ENCODE results near the gene RNPEP. TPM values are rescaled to one million over a fixed set of nuclear protein-coding genes. Genes with fewer than 3 reads are reported as not detected.
"Not testable (repeated sequence)": the region's sequence is repeated elsewhere in the genome, so short reads cannot be mapped to it uniquely, and the experiment has no call there.

RNPEP gene
- total RNA-seq, 2 experiments from 2014 or later, result 19.9 to 20.8 TPM

DNA sequence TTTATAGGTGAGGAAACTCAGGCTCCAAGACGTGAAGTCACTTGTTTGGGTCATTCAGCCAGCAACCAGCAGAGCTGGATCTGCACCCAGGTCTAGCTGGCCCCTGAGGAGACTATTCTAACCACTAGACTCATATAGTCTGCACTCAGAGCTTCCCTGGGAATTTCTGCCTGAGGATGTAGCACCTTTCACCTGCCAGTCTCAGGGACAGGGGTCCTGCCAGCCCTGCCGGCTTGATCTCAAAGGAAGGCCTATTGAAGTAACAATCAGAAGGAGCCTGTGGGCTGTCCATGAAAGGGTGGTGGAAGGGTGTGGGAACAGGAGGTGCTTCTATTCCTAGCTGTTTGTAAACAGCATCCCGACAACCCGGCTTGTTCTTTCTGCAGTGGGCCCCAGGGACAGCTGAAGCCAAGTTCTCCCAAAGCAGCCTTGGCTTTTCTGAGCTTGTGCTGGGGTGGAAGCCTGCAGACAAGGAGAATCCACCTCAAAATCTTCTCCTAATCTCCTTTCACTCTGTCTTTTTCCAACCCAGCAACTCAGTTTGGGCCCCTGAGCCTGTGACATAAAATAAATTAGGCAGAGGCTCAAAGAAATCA is 43.9 kb upstream of the RNPEP start:
- Histone ChIP-seq H3K4me3 (ENCODE audit: low read length) (no peak overlapping the region), H3K27ac (ENCODE audit: low read depth in 1 of 2, low read length in 2 of 2) (no peak overlapping the region), H3K4me1 (ENCODE audit: insufficient read depth, low read length) (no peaks in the 10 kb centered on the region), H3K27me3 (ENCODE audit: control insufficient read depth in 1 of 2, insufficient read depth in 2 of 2, low read length in 2 of 2) (peaks cover 0 to 6% of the 10 kb centered on the region in 2 experiments), H3K36me3 (ENCODE audit: insufficient read depth, low read length) (no peaks in the 10 kb centered on the region), H3K9me3 (ENCODE audit: control insufficient read depth in 1 of 2, insufficient read depth in 1 of 2, low read length in 2 of 2) (no peaks in the 10 kb centered on the region)
- no peaks in the 10 kb centered on the region for H3K9me3 Mint-ChIP-seq
- DNase-seq (no peak), ATAC-seq (ENCODE audit: poor library complexity) (no peak)
- ChIA-PET CTCF (interaction anchor here (0.6 kb wide), 1 partner anchor 1206 kb away, joined by 3 read pairs; no protein-coding TSS in a partner anchor), POLR2A (no interaction called here)
- no peak overlapping the region for H3K27ac Mint-ChIP-seq
- TF ChIP-seq, protein P1, sequence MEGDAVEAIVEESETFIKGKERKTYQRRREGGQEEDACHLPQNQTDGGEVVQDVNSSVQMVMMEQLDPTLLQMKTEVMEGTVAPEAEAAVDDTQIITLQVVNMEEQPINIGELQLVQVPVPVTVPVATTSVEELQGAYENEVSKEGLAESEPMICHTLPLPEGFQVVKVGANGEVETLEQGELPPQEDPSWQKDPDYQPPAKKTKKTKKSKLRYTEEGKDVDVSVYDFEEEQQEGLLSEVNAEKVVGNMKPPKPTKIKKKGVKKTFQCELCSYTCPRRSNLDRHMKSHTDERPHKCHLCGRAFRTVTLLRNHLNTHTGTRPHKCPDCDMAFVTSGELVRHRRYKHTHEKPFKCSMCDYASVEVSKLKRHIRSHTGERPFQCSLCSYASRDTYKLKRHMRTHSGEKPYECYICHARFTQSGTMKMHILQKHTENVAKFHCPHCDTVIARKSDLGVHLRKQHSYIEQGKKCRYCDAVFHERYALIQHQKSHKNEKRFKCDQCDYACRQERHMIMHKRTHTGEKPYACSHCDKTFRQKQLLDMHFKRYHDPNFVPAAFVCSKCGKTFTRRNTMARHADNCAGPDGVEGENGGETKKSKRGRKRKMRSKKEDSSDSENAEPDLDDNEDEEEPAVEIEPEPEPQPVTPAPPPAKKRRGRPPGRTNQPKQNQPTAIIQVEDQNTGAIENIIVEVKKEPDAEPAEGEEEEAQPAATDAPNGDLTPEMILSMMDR (IDR thresholded peaks at IDR 0.05), result no peak
- no peaks in the 10 kb centered on the region for H3K36me3 Mint-ChIP-seq (ENCODE audit: low read depth)
- no peaks in the 10 kb centered on the region for H3K4me1 Mint-ChIP-seq (ENCODE audit: low read depth)
- no peak overlapping the region for H3K4me3 Mint-ChIP-seq
- intact Hi-C loops (cut with DNase I, micrococcal nuclease), result no loop called here
- H3K27me3 Mint-ChIP-seq, result peaks cover 34% of the 10 kb centered on the region

DNA sequence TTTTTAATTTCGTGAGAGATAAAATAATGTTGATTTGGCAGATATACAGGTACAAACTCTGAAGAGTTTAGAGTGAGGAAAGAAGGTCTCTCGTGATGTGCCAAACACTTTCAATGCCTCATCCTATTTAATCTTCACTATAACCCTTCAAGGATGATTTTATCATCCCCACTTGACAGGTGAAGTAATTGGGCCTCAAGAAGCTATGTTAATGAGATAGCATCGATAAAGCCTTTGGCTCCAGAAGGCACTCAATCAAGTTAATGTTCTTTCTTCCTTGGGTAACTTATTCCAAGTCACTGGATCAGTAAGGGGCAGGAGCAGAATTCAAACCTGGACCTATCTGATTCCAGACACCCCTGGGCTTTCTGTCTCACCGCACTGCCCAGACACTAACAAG is 43.3 kb upstream of the RNPEP start:
- ATAC-seq (ENCODE audit: poor library complexity) (no peak), DNase-seq (no peak)
- H3K27me3 Mint-ChIP-seq, result peaks cover 40% of the 10 kb centered on the region
- no peaks in the 10 kb centered on the region for H3K4me1 Mint-ChIP-seq (ENCODE audit: low read depth)
- no peaks in the 10 kb centered on the region for H3K36me3 ChIP-seq (ENCODE audit: insufficient read depth, low read length)
- H3K27ac Mint-ChIP-seq, result no peak overlapping the region
- no peaks in the 10 kb centered on the region for H3K36me3 Mint-ChIP-seq (ENCODE audit: low read depth)
- no peaks in the 10 kb centered on the region for H3K9me3 Mint-ChIP-seq
- TF ChIP-seq, protein P1 (IDR thresholded peaks at IDR 0.05), result no peak
- H3K9me3 ChIP-seq (ENCODE audit: control insufficient read depth in 1 of 2, insufficient read depth in 1 of 2, low read length in 2 of 2), result no peaks in the 10 kb centered on the region
- POLR2A ChIA-PET, result no interaction called here
- no peak overlapping the region for H3K4me3 ChIP-seq (ENCODE audit: low read length)
- H3K4me1 ChIP-seq (ENCODE audit: insufficient read depth, low read length), result no peaks in the 10 kb centered on the region
- H3K27ac ChIP-seq (ENCODE audit: low read depth in 1 of 2, low read length in 2 of 2), result no peak overlapping the region
- H3K27me3 ChIP-seq (ENCODE audit: control insufficient read depth in 1 of 2, insufficient read depth in 2 of 2, low read length in 2 of 2), result peaks cover 3 to 11% of the 10 kb centered on the region in 2 experiments
- no peak overlapping the region for H3K4me3 Mint-ChIP-seq
- CTCF ChIA-PET, result interaction anchor here (0.6 kb wide), 1 partner anchor 1205 kb away, joined by 3 read pairs; no protein-coding TSS in a partner anchor
- intact Hi-C loops (cut with DNase I, micrococcal nuclease), result no loop called here

DNA sequence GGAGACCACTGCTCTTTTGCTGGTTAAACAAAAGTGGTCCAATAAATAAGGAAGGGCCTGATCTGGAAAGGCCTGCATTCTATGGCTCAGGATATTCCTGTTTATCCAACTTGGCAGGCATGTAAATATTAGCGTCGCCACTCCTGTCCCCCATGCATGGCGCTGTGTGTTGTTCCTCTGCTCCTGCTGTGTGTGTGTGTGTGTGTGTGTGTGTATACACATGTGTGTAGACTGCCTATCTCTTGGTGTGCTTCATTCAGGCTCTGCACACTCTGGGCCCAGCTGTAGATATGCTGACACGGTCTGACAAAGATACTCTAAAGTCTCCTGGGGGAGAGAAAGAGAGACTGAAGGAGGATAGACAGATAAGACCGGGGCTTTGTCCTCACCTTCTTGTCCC is 42.9 kb upstream of the RNPEP start:
- no peak overlapping the region for H3K4me3 Mint-ChIP-seq
- Histone ChIP-seq H3K9me3 (ENCODE audit: control insufficient read depth in 1 of 2, insufficient read depth in 1 of 2, low read length in 2 of 2) (no peaks in the 10 kb centered on the region), H3K36me3 (ENCODE audit: insufficient read depth, low read length) (no peaks in the 10 kb centered on the region), H3K27me3 (ENCODE audit: control insufficient read depth in 1 of 2, insufficient read depth in 2 of 2, low read length in 2 of 2) (peaks cover 7 to 15% of the 10 kb centered on the region in 2 experiments), H3K27ac (ENCODE audit: low read depth in 1 of 2, low read length in 2 of 2) (no peak overlapping the region), H3K4me3 (ENCODE audit: low read length) (no peak overlapping the region), H3K4me1 (ENCODE audit: insufficient read depth, low read length) (no peaks in the 10 kb centered on the region)
- no peak overlapping the region for H3K27ac Mint-ChIP-seq
- ChIA-PET POLR2A (no interaction called here), CTCF (no interaction called here)
- TF ChIP-seq, protein P1 (IDR thresholded peaks at IDR 0.05), result no peak
- intact Hi-C loops (cut with DNase I, micrococcal nuclease), result no loop called here
- H3K9me3 Mint-ChIP-seq, result no peaks in the 10 kb centered on the region
- DNase-seq (no peak), ATAC-seq (ENCODE audit: poor library complexity) (no peak)
- H3K27me3 Mint-ChIP-seq, result peaks cover 44% of the 10 kb centered on the region
- H3K36me3 Mint-ChIP-seq (ENCODE audit: low read depth), result no peaks in the 10 kb centered on the region
- no peaks in the 10 kb centered on the region for H3K4me1 Mint-ChIP-seq (ENCODE audit: low read depth)

DNA sequence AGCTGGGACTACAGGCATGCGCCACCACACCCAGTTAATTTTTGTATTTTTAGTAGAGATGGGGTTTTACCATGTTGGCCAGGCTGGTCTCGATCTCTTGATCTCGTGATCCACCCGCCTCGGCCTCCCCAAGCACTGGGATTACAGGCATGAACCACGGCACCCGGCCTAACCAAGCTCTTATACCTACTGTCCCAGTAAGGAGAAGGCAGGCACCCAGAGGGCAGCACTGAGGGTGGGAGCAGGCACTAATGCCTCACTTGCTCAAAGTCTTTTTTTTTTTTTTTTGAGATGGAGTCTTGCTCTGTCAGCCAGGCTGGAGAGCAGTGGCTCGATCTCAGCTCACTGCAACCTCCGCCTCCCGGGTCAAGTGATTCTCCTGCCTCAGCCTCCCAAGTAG is 42.1 kb upstream of the RNPEP start:
- H3K27ac ChIP-seq (ENCODE audit: low read depth in 1 of 2, low read length in 2 of 2); ATAC-seq (ENCODE audit: poor library complexity); H3K36me3 ChIP-seq (ENCODE audit: insufficient read depth, low read length); H3K27ac Mint-ChIP-seq; H3K4me3 ChIP-seq (ENCODE audit: low read length); H3K4me1 ChIP-seq (ENCODE audit: insufficient read depth, low read length); H3K9me3 ChIP-seq (ENCODE audit: control insufficient read depth in 1 of 2, insufficient read depth in 1 of 2, low read length in 2 of 2); H3K4me3 Mint-ChIP-seq; DNase-seq; H3K4me1 Mint-ChIP-seq (ENCODE audit: low read depth); H3K36me3 Mint-ChIP-seq (ENCODE audit: low read depth); POLR2A ChIA-PET; H3K9me3 Mint-ChIP-seq; CTCF ChIA-PET: not testable (repeated sequence)
- H3K27me3 ChIP-seq (ENCODE audit: control insufficient read depth in 1 of 2, insufficient read depth in 2 of 2, low read length in 2 of 2), result peaks cover 15 to 22% of the 10 kb centered on the region in 2 experiments
- peaks cover 46% of the 10 kb centered on the region for H3K27me3 Mint-ChIP-seq
- intact Hi-C loops (cut with DNase I, micrococcal nuclease), result loop anchor here in 1 of 2 experiments (5.0 kb wide), 1 partner anchor 52 kb away; no protein-coding TSS in a partner anchor
